Measurements from ENCODE around the gene BBIP1.

The BBIP1 gene

DNA sequence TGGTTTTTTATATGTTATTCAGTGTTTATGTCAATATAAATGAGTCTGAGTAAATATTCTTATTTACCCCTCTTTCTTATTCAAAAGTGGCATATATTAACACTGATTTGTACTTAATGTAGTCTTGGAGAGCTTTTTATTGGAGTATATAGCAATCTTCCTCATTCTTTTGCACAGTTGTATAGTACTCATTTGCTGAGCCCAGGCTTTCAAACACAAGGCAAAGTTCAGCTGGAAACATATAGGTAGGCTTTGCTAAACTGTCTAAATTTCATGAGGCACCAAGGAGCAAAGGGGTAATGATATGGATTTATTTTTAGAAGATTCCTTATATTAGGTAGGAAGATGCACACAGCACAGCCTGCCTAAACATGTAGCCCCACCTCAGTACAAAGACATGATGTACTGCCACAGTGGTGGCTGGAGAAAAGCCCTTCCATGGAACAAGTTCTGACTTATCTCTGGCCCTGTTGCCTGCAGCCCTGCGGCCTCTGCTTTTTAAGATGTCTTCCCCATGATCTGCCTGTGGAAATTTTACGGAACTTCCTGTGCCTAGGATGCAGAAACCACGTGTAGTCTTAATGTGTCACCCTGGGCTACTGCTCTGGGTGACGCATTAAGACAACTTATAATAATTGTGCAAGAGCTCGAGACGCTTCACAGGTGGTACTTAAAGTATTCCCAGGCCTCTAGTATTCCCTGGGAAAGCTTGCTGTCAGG is 56.9 kb downstream of the BBIP1 start:
- TF ChIP-seq, protein P1, sequence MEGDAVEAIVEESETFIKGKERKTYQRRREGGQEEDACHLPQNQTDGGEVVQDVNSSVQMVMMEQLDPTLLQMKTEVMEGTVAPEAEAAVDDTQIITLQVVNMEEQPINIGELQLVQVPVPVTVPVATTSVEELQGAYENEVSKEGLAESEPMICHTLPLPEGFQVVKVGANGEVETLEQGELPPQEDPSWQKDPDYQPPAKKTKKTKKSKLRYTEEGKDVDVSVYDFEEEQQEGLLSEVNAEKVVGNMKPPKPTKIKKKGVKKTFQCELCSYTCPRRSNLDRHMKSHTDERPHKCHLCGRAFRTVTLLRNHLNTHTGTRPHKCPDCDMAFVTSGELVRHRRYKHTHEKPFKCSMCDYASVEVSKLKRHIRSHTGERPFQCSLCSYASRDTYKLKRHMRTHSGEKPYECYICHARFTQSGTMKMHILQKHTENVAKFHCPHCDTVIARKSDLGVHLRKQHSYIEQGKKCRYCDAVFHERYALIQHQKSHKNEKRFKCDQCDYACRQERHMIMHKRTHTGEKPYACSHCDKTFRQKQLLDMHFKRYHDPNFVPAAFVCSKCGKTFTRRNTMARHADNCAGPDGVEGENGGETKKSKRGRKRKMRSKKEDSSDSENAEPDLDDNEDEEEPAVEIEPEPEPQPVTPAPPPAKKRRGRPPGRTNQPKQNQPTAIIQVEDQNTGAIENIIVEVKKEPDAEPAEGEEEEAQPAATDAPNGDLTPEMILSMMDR (IDR thresholded peaks at IDR 0.05; ENCODE audit: low read depth, low read length, poor library complexity, severe bottlenecking) = no peak
- no peak for TF ChIP-seq EZH2phosphoT487 (IDR thresholded peaks at IDR 0.05; ENCODE audit: borderline replicate concordance, low read length)
- no peak overlapping the region for H3K4me2 ChIP-seq (ENCODE audit: low read length)
- no peaks in the 10 kb centered on the region; the same call in 1 of the 2 replicates for H3K36me3 ChIP-seq (ENCODE audit: control insufficient read depth, low read length)
- H3K9me3 ChIP-seq (ENCODE audit: control insufficient read depth, insufficient read depth, low read length) = no peaks in the 10 kb centered on the region
- no peaks in the 10 kb centered on the region for H4K20me1 ChIP-seq (ENCODE audit: control insufficient read depth, insufficient read depth, low read depth, low read length)
- no peaks in the 10 kb centered on the region for H3K9me2 ChIP-seq (replicated peaks; ENCODE audit: control insufficient read depth, low read length)
- no peak overlapping the region for H3K4me3 ChIP-seq (ENCODE audit: low read length)
- H3K4me1 ChIP-seq (ENCODE audit: control insufficient read depth, low read length) = peaks cover 99% of the 10 kb centered on the region
- H3K79me2 ChIP-seq (ENCODE audit: control insufficient read depth, low read length) = no peaks in the 10 kb centered on the region
- peaks cover 45% of the 10 kb centered on the region for H3F3A ChIP-seq (ENCODE audit: control insufficient read depth, insufficient read depth)
- H3K27me3 ChIP-seq (ENCODE audit: control insufficient read depth, low read length) = no peaks in the 10 kb centered on the region
- no peak overlapping the region for H3K27ac ChIP-seq (ENCODE audit: low read depth, low read length)

DNA sequence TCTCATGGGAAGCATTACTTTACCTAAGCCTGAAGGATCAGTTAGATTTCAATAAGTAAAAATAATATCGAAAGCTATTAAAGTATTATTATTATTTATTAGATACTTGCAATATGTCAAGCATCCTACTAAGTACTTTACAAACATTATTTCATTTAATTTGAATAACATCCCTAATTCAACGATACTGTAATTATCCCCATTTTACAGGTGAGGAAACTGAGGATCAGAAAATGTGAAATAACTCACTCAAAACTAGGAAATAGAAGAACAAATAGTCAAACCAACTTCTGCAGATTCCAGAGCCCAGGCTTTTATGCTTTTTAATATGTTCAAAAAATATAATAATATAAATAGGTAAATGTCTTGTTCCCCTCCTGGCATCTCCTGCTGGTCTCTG is 57.5 kb downstream of the BBIP1 start:
- Histone ChIP-seq H3K27ac (ENCODE audit: low read depth, low read length) (peak overlapping the region; percentile 93), H3K27me3 (ENCODE audit: control insufficient read depth, low read length) (no peaks in the 10 kb centered on the region), H3F3A (ENCODE audit: control insufficient read depth, insufficient read depth) (peaks cover 40% of the 10 kb centered on the region), H3K79me2 (ENCODE audit: control insufficient read depth, low read length) (no peaks in the 10 kb centered on the region), H3K9me3 (ENCODE audit: control insufficient read depth, insufficient read depth, low read length) (no peaks in the 10 kb centered on the region), H3K4me3 (ENCODE audit: low read length) (peak overlapping the region; percentile 61), H3K4me1 (ENCODE audit: control insufficient read depth, low read length) (peaks cover 93% of the 10 kb centered on the region), H3K4me2 (ENCODE audit: low read length) (peak overlapping the region; percentile 82), H4K20me1 (ENCODE audit: control insufficient read depth, insufficient read depth, low read depth, low read length) (no peaks in the 10 kb centered on the region), H3K9me2 (replicated peaks; ENCODE audit: control insufficient read depth, low read length) (no peaks in the 10 kb centered on the region), H3K36me3 (ENCODE audit: control insufficient read depth, low read length) (no peaks in the 10 kb centered on the region; the same call in 1 of the 2 replicates)
- TF ChIP-seq EZH2phosphoT487 (IDR thresholded peaks at IDR 0.05; ENCODE audit: borderline replicate concordance, low read length) = no peak
- TF ChIP-seq, protein P1 (IDR thresholded peaks at IDR 0.05; ENCODE audit: low read depth, low read length, poor library complexity, severe bottlenecking) = no peak

DNA sequence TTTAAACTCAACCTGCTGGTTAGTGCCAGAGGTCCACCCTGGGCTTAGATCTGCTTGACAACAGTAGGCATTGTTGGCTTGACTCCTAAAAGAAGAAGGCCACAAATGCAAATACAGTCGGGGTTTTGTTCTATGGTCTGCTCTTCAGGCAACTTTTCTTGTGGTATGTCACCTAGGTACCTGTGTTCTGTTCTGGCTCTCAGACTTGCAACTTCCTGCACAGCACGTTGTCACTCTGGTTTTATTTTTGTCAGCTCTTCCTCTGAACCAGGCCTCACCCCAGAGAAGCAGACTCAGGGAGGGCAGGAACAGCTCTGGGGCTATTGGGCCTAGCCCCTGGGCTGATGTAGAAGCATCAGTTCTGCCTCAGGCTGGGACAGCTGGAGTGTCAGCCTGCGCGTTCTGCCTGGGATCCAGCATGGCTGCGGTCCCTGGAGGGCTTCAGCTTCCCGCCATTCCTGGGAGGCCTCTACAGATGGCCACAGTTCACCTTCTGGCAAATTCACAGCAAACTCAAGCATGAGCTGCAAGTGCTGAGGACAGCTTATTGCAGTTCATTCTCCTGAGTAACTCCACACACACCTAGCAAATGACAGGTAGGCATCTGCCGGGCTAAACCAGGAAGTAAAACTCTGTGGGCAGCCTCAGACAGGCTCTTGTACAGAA is 58.3 kb downstream of the BBIP1 start:
- Histone ChIP-seq H3K4me1 (ENCODE audit: control insufficient read depth, low read length) (peaks cover 89% of the 10 kb centered on the region), H3F3A (ENCODE audit: control insufficient read depth, insufficient read depth) (peaks cover 41% of the 10 kb centered on the region), H3K27ac (ENCODE audit: low read depth, low read length) (peak overlapping the region; percentile 93)

More for the DNA sequence above, 58.3 kb downstream of the BBIP1 start:
- Histone ChIP-seq H3K4me2 (ENCODE audit: low read length) (peak overlapping the region; percentile 82), H3K79me2 (ENCODE audit: control insufficient read depth, low read length) (no peaks in the 10 kb centered on the region), H3K9me3 (ENCODE audit: control insufficient read depth, insufficient read depth, low read length) (no peaks in the 10 kb centered on the region), H4K20me1 (ENCODE audit: control insufficient read depth, insufficient read depth, low read depth, low read length) (no peaks in the 10 kb centered on the region), H3K9me2 (replicated peaks; ENCODE audit: control insufficient read depth, low read length) (no peaks in the 10 kb centered on the region), H3K4me3 (ENCODE audit: low read length) (peak overlapping the region; percentile 61), H3K27me3 (ENCODE audit: control insufficient read depth, low read length) (no peaks in the 10 kb centered on the region), H3K36me3 (ENCODE audit: control insufficient read depth, low read length) (no peaks in the 10 kb centered on the region; the same call in 1 of the 2 replicates)
- TF ChIP-seq EZH2phosphoT487 (IDR thresholded peaks at IDR 0.05; ENCODE audit: borderline replicate concordance, low read length) = no peak
- TF ChIP-seq, protein P1 (IDR thresholded peaks at IDR 0.05; ENCODE audit: low read depth, low read length, poor library complexity, severe bottlenecking) = no peak
